MV-4-11 (cell line): ENCODE results near the gene ENTPD1.

Experiments
- DNase-seq: peaks from one replicate; lab custom pipeline; 2025; lab: John Stamatoyannopoulos, UW

Gene ENTPD1

DNA sequence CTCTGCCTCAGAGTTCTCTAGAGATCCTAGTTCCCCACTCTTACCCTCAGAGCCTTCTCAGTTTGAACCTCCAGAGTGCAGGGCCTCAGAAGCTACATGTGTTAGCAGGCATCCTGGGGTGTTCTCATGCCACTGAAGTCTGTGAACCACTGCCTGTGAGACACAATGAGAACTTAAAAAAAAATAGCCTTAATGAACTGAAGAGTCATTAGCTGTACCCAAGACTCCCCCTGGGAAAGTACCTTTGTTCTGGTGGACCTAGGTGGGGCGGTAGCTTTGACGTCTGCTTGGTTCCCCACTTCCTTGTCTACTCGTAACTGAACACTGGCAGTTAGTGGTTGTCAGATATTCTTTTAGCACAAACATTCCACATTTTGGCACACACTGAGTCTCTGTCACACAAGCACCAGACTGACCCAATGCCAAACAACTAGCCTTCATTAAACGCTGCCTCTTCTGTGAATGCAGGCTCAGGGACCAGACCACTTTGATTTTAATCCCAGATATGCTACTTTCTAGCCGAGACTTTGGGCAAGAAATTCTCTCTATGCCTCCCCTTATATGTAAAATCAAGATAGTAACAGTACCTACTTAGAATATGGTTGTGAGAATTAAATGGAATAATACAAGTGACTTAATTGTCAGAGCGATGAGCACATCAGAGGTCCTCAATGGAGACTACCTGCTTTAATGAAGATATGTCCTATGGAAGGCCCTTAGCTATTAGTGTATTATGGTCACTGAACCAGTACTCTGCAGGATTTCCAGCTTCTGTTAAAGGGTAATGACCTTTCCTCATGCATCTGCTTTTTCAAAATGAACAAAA, 76.5 kb downstream of the ENTPD1 start:
- no peak for DNase-seq

DNA sequence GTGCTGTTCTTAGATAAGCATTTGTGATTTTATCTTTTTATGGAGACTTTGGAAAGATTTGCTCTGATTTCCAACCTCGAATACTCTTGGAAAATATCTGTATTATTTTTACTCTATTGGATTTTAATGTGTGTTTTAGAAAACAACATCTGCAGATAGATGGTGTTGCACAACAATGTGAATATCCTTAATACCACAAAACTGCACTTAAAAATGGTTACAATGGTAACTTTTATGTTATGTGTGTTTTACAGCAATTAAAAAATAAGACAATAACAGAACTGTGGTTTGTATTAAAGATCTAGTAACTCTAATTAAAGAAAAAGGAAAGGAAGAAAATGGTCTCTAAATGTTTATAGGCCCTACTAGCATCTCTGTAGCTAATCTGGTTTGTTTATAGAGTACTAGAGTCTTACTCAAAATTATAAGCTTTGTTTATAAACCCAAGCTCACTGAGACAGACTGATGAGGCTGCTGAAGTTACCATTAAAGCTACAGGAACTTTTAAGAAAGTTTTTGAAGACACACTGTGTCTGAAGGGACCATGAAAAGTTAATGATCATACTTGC, 77.2 kb downstream of the ENTPD1 start:
- no peak for DNase-seq

DNA sequence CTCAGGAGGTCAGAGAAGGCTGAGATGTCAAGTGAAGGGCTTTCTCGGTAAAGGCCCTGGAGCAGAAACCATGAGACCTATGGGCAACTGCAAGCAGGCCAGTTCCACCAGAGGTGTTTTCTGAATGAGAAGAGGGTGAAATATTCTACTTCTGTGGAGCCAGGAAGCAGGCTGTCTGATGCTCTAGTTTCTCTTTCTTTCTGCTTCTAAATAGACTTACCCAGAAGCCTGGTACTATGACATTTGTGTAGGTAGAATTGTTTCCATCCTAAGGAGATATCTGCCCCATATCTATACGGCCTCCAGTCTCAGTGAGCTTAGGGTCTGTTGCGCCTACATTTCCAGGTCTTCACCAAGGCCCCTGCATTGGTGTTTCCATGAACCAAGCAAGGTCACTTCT, 78.4 kb downstream of the ENTPD1 start:
- DNase-seq = no peak

DNA sequence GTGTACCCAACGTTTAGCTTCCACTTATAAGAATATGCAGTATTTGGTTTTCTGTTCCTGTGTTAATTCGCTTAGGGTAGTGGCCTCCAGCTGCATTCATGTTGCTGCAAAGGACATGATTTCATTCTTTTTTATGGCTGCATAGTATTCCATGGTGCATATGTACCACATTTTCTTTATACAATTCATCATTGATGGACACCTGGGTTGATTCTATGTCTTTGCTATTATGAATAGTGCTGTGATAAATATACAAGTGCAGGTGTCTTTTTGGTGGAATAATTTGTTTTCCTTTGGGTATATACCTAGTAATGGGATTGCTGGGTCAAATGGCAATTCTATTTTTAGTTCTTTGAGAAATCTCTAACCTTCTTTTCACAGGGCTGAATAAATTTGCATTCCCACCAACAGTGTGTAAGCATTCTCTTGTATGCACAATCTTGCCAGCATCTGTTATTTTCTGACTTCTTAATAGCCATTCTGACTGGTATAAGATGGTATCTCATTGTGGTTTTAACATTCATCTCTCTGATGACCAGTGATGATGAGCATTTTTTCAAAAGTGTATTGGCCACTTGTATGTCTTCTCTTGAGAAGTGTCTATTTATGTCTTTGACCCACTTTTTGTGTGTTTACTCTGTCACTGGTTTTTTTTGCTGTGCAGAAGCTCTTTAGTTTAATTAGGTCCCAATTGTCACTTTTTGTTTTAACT, 79.3 kb downstream of the ENTPD1 start:
- DNase-seq = no peak

- DNase-seq = no peak
Observed at GRCh38 chr10:95835911-95836310, 79.9 kb downstream of the ENTPD1 start.

DNA sequence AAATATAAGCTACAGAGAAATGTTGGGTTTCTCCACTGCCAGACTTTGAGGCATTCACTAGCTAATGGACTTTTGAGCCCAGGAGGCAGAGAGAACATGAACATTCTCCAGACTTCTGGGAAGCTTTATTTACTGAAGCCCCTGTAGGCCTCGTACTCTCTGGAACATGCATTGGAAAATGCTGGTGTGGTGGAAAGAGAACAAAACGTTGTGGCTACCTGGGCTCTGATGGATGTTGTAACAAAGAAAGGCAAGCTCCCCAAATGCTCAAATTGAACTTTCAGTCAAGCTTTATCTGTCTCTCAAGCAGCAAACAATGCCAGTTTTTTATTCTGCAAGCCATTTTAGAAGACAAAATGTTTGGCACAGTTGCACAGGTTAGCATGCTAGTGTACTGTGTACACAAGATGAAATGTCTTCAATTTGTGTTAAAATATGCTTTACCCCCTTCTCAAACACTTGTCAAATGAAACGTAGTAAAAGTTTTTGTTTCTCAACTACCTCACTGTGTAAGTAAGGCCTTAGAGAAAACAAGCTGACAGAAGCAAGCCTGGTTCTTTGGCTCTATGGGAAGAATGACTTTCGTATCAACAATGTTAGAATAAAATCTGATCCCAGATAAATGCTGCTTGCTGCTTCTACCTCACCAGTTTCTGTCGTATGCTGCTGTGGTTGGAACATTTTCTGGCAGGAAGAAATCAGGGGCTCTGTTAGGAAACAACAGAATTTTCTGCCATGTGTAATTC, 80.8 kb downstream of the ENTPD1 start:
- no peak for DNase-seq

- no peak for DNase-seq
Observed at GRCh38 chr10:95837356-95837776, 81.4 kb downstream of the ENTPD1 start.

- DNase-seq = peak; percentile 99
Observed at GRCh38 chr10:95837783-95838182, 81.8 kb downstream of the ENTPD1 start.

- no peak for DNase-seq
Observed at GRCh38 chr10:95840121-95840520, 84.2 kb downstream of the ENTPD1 start.

DNA sequence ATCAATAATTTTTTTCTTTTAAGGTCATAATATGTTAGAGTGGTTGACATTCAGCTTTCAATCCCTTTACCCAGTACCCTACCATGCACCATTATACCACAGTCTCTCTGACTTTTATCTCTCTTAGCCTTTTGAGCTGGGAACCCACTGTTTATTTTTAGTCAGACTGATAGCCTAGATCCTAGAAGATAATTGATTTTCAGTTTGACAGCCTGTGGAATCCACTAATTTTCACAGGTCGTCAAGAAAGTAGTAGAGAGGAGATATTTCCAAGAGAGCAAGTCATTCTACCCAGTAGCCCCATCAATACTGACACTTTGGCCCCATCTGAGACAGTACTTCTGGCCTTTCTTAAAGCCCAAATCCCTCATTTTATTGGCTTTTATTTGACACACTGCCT, 84.7 kb downstream of the ENTPD1 start:
- no peak for DNase-seq

GRCh38 chr10:95841661-95842498, 85.9 kb downstream of the ENTPD1 start:
- peak; percentile 88 for DNase-seq

DNA sequence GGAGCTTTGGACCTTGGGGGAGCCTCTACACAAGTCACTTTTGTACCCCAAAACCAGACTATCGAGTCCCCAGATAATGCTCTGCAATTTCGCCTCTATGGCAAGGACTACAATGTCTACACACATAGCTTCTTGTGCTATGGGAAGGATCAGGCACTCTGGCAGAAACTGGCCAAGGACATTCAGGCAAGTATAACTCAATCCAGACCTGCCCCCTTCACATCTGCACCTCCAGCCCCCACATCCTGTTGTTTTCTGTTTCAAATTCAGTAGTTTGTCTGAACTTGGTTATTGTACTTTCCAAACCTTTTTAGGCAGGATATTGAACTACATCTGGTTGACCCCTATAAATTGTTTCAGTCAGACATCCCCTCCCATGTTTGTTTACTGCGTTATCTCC, 89.4 kb downstream of the ENTPD1 start:
- DNase-seq = no peak

- DNase-seq = no peak
Observed at GRCh38 chr10:95847007-95847406, 91.0 kb downstream of the ENTPD1 start.

DNA sequence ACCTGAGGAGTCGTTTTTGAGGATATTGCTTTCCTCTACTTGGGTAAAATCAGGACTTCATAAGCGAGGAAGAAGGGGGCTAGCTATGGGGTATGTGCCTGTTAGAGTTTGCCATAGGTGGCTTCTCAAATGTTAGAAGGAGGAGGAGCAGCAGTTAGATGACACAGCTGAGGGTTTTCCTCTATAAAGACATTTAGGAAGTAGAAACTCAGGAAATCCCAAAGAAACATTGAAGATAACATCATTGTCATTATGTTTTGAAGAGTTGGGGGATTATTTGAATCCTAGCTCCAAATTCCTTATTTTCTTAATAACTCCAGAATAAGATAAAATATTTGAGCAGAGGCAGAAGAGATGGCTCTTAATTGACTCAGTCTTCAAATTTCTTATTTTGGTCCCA, 92.9 kb downstream of the ENTPD1 start:
- no peak for DNase-seq

- DNase-seq = no peak
Observed at GRCh38 chr10:95850791-95851190, 94.8 kb downstream of the ENTPD1 start.

DNA sequence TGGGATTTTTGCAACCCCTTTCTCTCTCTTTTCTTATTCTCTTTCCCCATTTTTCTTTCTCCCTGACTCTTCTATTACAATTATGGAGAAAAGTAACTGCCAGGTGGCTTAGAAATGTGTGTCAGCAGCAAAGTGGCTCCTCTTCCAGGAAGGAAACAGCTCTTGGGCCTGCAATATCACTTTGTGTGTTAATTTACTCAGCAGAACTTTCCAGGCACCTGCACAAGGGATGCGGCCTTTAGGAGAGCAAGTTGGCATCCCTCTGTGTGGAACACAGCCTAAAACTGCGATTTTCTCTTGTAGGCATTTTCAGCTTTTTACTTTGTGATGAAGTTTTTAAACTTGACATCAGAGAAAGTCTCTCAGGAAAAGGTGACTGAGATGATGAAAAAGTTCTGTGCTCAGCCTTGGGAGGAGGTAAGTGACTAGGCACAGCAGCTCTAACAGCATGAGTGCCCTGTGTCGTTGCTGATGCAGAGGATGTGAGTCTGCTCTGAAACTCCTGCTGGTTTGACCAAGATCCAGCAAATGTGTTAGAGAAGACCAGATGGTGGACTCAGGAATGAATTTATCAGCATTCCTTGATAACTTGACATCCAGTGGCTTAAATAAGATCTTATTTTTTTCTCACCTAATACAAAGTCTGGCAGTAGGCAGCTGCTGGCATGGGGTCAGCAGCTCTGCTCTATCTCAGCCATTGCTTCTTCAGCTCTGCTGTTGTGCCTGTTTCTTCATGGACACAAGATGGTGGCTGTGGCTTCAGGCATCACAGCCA, 104.4 kb downstream of the ENTPD1 start:
- DNase-seq = no peak

DNA sequence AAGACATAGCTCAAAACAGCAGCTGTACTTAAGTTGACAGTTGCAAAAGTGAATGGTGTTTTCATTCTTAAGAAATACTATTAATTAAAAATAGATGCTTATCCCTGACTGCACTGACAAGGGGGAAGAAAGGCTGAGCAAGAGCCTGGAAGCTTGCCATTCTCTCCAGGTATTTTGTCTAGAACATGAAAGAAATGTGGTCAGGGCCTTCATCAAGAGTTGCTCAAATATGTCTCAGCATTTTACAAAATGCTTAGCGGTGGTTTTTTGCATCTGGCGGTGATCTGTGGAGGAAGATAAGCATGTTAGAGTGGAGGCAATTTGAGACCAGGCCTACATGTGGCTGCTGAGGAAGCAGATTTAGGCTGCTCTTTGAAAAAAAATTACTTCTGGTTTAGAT, 105.4 kb downstream of the ENTPD1 start:
- DNase-seq = no peak

DNA sequence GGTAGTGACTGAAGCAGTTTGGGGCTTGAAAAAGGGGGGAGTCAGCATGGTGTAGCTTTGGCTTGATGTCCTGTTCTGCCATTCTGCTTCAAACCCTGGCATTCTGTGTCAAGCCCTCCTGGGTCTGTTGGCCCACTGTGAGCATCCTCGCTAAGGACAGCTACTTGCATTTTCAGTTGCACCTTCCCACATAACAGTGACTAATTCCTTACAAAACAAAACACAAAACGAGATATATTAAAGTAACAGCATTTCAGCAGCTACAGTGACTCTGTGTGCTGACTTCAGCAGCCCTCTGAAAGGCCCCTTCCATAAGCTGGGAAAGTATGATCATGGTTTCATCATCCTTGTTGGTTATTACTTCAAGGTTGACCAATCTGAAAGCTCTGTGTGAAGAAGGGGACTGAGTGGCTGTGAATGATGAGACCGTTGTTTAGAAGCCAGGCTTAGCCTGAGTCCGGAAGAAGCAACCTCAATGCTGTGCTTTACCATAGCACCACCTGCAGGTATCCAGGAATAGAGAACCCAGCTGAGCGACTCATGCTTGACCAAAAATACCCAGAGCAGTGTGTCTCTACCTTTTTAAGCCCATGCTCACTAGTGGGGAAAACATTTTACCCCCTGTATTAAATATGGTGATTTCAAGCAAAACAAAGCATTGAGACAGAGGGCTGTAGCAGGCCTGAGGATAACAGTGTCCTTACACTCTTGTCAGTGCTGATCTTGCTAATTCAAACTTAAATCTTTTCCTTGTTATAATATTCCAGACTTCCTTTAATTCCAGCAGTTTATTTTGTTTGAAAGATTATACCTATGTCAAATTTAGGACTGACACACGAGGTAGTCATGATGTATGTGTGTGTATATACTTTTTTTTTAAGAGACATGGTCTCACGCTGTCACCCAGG, 109.2 kb downstream of the ENTPD1 start:
- peak; percentile 94 for DNase-seq

DNA sequence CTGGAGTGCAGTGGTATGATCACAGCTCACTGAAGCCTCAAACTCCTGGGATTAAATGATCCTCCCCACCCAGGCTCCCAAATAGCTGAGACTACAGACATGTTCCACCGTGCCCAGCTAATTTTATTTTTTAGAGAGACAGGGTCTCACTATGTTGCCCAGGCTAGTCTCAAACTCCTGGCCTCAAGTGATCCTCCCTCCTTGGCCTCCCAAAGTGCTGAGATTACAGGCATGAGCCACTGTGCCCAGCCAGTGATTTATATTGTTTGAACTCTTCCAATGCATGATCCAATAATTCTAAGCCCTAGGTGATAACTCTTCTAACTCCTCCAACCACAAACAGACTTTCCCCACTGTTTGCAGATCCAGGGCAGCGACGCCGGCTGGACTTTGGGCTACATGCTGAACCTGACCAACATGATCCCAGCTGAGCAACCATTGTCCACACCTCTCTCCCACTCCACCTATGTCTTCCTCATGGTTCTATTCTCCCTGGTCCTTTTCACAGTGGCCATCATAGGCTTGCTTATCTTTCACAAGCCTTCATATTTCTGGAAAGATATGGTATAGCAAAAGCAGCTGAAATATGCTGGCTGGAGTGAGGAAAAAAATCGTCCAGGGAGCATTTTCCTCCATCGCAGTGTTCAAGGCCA, 110.0 kb downstream of the ENTPD1 start:
- no peak for DNase-seq
